Measurements from ENCODE around the gene LRRC4C. TPM values are rescaled to one million over a fixed set of nuclear protein-coding genes. Genes with fewer than 3 reads are reported as not detected.

LRRC4C gene
- total RNA-seq, 1 experiment from 2014 or later = 0.72 TPM

GRCh38 chr11:41458154-41458553 lies 1.3 kb downstream of the LRRC4C start:
- peaks cover 59% of the 10 kb centered on the region for H3K4me1 Mint-ChIP-seq
- H3K27ac Mint-ChIP-seq = no peak overlapping the region
- ChIA-PET CTCF (interaction anchor here (0.9 kb wide), 1 partner anchor 27 kb away, joined by 3 read pairs; no protein-coding TSS in a partner anchor), POLR2A (no interaction called here)
- H3K9me3 Mint-ChIP-seq = peaks cover 3% of the 10 kb centered on the region; the same call in 1 of the 2 replicates
- peak overlapping the region; percentile 65 for H3K4me3 Mint-ChIP-seq
- TF ChIP-seq ESRRA (CRISPR knock-in tag; IDR thresholded peaks at IDR 0.05; ENCODE audit: borderline replicate concordance) (no peak), IRF2 (CRISPR knock-in tag; IDR thresholded peaks at IDR 0.05; ENCODE audit: borderline replicate concordance, low read depth) (no peak), GTF2I (CRISPR knock-in tag; conservative IDR thresholded peaks at IDR 0.05) (no peak), TP53 (CRISPR knock-in tag; IDR thresholded peaks at IDR 0.05) (no peak), ZBTB43 (CRISPR knock-in tag; IDR thresholded peaks at IDR 0.05) (no peak), ZNF416 (CRISPR knock-in tag; IDR thresholded peaks at IDR 0.05) (no peak), IRF1 (CRISPR knock-in tag; IDR thresholded peaks at IDR 0.05) (no peak), MXD4 (CRISPR knock-in tag; IDR thresholded peaks at IDR 0.05; ENCODE audit: borderline replicate concordance) (no peak)
- TF ChIP-seq, protein P1, sequence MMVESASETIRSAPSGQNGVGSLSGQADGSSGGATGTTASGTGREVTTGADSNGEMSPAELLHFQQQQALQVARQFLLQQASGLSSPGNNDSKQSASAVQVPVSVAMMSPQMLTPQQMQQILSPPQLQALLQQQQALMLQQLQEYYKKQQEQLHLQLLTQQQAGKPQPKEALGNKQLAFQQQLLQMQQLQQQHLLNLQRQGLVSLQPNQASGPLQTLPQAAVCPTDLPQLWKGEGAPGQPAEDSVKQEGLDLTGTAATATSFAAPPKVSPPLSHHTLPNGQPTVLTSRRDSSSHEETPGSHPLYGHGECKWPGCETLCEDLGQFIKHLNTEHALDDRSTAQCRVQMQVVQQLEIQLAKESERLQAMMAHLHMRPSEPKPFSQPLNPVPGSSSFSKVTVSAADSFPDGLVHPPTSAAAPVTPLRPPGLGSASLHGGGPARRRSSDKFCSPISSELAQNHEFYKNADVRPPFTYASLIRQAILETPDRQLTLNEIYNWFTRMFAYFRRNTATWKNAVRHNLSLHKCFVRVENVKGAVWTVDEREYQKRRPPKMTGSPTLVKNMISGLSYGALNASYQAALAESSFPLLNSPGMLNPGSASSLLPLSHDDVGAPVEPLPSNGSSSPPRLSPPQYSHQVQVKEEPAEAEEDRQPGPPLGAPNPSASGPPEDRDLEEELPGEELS (CRISPR knock-in tag; IDR thresholded peaks at IDR 0.05) = no peak
- TF ChIP-seq, protein P2, sequence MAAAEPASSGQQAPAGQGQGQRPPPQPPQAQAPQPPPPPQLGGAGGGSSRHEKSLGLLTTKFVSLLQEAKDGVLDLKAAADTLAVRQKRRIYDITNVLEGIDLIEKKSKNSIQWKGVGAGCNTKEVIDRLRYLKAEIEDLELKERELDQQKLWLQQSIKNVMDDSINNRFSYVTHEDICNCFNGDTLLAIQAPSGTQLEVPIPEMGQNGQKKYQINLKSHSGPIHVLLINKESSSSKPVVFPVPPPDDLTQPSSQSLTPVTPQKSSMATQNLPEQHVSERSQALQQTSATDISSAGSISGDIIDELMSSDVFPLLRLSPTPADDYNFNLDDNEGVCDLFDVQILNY (CRISPR knock-in tag; IDR thresholded peaks at IDR 0.05) = no peak
- no peak for ATAC-seq
- H3K36me3 Mint-ChIP-seq = no peaks in the 10 kb centered on the region
- H3K27me3 Mint-ChIP-seq (ENCODE audit: low read depth) = no peaks in the 10 kb centered on the region; the same call in 1 of the 2 replicates
- DNase-seq (ENCODE audit: low spot score) = no peak

DNA sequence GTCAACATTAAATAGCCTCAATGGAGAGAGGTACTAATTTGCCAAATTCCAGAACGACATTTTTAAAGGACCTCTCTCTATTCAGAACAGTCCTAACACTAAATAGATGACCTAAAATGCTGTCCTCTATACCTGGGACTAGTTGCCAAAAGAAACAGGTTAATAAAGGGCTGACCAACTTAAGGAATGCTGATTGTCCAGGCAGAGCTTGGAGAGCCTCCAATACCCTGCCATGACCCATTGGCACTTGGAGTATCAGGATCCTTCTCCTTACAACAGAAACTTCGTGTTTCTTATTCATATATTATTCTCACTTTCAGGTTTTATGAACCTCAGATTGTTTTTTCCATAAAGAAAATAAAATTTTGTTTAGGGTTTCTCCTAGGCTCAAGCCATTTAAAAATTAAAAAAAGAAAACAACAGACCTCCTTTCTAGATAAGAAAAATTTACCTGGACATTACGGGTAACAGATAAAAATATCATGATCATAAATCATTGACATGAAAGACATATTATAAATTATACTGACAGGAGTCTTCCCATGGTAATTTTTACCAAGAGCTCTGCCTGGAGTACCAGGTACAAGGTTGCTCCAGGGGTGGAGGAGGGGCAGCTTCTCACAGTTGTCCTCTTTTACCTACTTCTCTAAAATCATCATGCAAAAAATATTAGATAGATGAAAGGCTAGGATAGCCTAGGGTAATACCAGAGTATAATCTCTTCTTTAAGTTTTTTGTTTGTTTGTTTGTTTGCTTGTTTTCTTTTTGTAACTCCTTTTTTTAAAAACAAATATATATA lies 2.0 kb downstream of the LRRC4C start:
- Mint-ChIP-seq H3K4me3 (peak overlapping the region; percentile 14; the same call in 1 of the 2 replicates), H3K36me3 (no peaks in the 10 kb centered on the region), H3K4me1 (peaks cover 59% of the 10 kb centered on the region), H3K27ac (peak overlapping the region; percentile 95; the same call in 1 of the 2 replicates), H3K27me3 (ENCODE audit: low read depth) (no peaks in the 10 kb centered on the region; the same call in 1 of the 2 replicates), H3K9me3 (no peaks in the 10 kb centered on the region)
- POLR2A ChIA-PET = no interaction called here
- CTCF ChIA-PET = interaction anchor here (0.9 kb wide), 1 partner anchor 26 kb away, joined by 3 read pairs; no protein-coding TSS in a partner anchor
- no peak for ATAC-seq
- DNase-seq (ENCODE audit: low spot score) = no peak
- TF ChIP-seq MAX (CRISPR knock-in tag; IDR thresholded peaks at IDR 0.05) (no peak), CTCF (IDR thresholded peaks at IDR 0.05) (no peak), ZNF121 (CRISPR knock-in tag; IDR thresholded peaks at IDR 0.05) (no peak), USF2 (CRISPR knock-in tag; IDR thresholded peaks at IDR 0.05) (no peak), ZBTB43 (CRISPR knock-in tag; IDR thresholded peaks at IDR 0.05) (no peak), JAZF1 (CRISPR knock-in tag; IDR thresholded peaks at IDR 0.05) (no peak)
- TF ChIP-seq, protein P3, sequence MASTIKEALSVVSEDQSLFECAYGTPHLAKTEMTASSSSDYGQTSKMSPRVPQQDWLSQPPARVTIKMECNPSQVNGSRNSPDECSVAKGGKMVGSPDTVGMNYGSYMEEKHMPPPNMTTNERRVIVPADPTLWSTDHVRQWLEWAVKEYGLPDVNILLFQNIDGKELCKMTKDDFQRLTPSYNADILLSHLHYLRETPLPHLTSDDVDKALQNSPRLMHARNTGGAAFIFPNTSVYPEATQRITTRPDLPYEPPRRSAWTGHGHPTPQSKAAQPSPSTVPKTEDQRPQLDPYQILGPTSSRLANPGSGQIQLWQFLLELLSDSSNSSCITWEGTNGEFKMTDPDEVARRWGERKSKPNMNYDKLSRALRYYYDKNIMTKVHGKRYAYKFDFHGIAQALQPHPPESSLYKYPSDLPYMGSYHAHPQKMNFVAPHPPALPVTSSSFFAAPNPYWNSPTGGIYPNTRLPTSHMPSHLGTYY (CRISPR knock-in tag; IDR thresholded peaks at IDR 0.05) = no peak
